GM18907 (cell line): ENCODE measurements around the gene ZNF407.

Experiments used
- ATAC-seq: cut with Tn5 transposase; IDR thresholded peaks from one replicate; pipeline ENCODE4 v1.9.1; 2021; ENCODE audit warnings: mild to moderate bottlenecking, moderate library complexity; ENCODE audit not compliant: unreplicated experiment

Gene ZNF407

GRCh38 chr18:74624466-74624865 lies 26.8 kb downstream of the ZNF407 start:
- no peak for ATAC-seq

- ATAC-seq, result no peak
Measured at GRCh38 chr18:74625157-74625556, 27.5 kb downstream of the ZNF407 start.

GRCh38 chr18:74626049-74626874 lies 28.6 kb downstream of the ZNF407 start:
- no peak for ATAC-seq

- ATAC-seq, result no peak
Measured at GRCh38 chr18:74630804-74631203, 33.1 kb downstream of the ZNF407 start.

GRCh38 chr18:74631212-74631611 lies 33.5 kb downstream of the ZNF407 start:
- ATAC-seq, result no peak

- no peak for ATAC-seq
Measured at GRCh38 chr18:74631623-74632350, 34.1 kb downstream of the ZNF407 start.

GRCh38 chr18:74632351-74632679 lies 34.6 kb downstream of the ZNF407 start:
- ATAC-seq, result no peak

GRCh38 chr18:74632856-74633255 lies 35.2 kb downstream of the ZNF407 start:
- no peak for ATAC-seq

- ATAC-seq, result no peak
Measured at GRCh38 chr18:74633652-74634352, 36.1 kb downstream of the ZNF407 start.

- ATAC-seq, result no peak
Measured at GRCh38 chr18:74635224-74635975, 37.7 kb downstream of the ZNF407 start.

- no peak for ATAC-seq
Measured at GRCh38 chr18:74637070-74637469, 39.4 kb downstream of the ZNF407 start.

- ATAC-seq, result no peak
Measured at GRCh38 chr18:74638210-74638609, 40.5 kb downstream of the ZNF407 start.

- no peak for ATAC-seq
Measured at GRCh38 chr18:74644713-74645112, 47.0 kb downstream of the ZNF407 start.

GRCh38 chr18:74645679-74646078 lies 48.0 kb downstream of the ZNF407 start:
- no peak for ATAC-seq

- no peak for ATAC-seq
Measured at GRCh38 chr18:74651327-74652128, 53.9 kb downstream of the ZNF407 start.

- ATAC-seq, result peak; percentile 59
Measured at GRCh38 chr18:74652392-74652988, 54.8 kb downstream of the ZNF407 start.

- ATAC-seq, result no peak
Measured at GRCh38 chr18:74654638-74655037, 57.0 kb downstream of the ZNF407 start.

GRCh38 chr18:74661008-74661407 lies 63.3 kb downstream of the ZNF407 start:
- no peak for ATAC-seq

- ATAC-seq, result no peak
Measured at GRCh38 chr18:74661691-74662090, 64.0 kb downstream of the ZNF407 start.

GRCh38 chr18:74662622-74663021 lies 65.0 kb downstream of the ZNF407 start:
- no peak for ATAC-seq
